ENCODE data around the gene SH3PXD2B. TPM values are rescaled to one million over a fixed set of nuclear protein-coding genes. Genes with fewer than 3 reads are reported as not detected.
A peak's percentile ranks its signal among the peaks of the same experiment; 100 is the strongest.

SH3PXD2B gene
- total and polyA plus RNA-seq, 2 donors (not counting 1 experiment from before 2014, with no cell fraction given), result 12.6 to 21.1 TPM

DNA sequence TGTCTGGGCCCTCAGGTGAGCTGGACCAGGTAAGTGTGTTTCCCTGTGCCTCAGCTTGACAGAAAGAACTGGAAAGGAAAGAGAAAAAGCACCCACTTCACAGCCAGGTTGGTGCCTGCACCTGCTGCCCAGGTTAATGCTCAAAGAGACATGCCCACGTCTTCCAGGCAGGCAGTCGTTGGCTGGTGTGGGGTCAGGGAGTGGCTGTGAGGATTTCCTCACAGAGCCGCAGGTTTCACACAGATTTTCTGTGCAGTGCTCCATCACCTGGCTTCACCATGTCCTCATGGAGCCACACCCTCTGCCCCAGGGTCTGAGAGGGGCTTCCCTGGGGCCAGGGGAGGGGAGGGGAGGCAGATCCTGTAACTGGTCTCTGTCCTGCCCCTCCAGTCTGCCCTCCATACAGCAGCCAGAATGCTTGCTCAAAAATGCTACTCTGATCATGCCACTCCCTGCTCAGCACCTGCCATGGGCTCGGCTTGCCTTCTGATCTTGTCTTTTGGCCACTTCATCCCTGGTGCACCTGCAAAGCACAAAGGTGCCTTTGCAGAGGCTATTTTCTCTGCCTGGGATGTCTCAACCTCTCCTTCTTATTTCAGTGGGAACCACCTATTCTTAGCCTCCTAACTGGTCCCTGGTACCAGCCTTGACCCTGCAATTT, 88.2 kb downstream of the SH3PXD2B start:
- no peaks in the 10 kb centered on the region for H3K9me3 ChIP-seq (ENCODE audit: control insufficient read depth, insufficient read depth, low read depth, low read length)
- H3K9ac ChIP-seq (ENCODE audit: insufficient read depth, low read length), result no peak overlapping the region
- no peaks in the 10 kb centered on the region for H3K36me3 ChIP-seq (ENCODE audit: control insufficient read depth, insufficient read depth, low read length)
- H3K27me3 ChIP-seq (ENCODE audit: control insufficient read depth, insufficient read depth, low read length), result no peaks in the 10 kb centered on the region
- TF ChIP-seq EZH2 (IDR thresholded peaks at IDR 0.05; ENCODE audit: low read length, missing control alignments), result no peak
- TF ChIP-seq, protein P1, sequence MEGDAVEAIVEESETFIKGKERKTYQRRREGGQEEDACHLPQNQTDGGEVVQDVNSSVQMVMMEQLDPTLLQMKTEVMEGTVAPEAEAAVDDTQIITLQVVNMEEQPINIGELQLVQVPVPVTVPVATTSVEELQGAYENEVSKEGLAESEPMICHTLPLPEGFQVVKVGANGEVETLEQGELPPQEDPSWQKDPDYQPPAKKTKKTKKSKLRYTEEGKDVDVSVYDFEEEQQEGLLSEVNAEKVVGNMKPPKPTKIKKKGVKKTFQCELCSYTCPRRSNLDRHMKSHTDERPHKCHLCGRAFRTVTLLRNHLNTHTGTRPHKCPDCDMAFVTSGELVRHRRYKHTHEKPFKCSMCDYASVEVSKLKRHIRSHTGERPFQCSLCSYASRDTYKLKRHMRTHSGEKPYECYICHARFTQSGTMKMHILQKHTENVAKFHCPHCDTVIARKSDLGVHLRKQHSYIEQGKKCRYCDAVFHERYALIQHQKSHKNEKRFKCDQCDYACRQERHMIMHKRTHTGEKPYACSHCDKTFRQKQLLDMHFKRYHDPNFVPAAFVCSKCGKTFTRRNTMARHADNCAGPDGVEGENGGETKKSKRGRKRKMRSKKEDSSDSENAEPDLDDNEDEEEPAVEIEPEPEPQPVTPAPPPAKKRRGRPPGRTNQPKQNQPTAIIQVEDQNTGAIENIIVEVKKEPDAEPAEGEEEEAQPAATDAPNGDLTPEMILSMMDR (conservative IDR thresholded peaks at IDR 0.05 in 1 of 2, IDR thresholded peaks at IDR 0.05 in 1 of 2; ENCODE audit: low read depth in 1 of 2, low read length in 2 of 2), result no peak
- peaks cover 7% of the 10 kb centered on the region for H3K4me1 ChIP-seq (ENCODE audit: control insufficient read depth, extremely low read depth, insufficient read depth, low read length)
- no peak overlapping the region for H2AFZ ChIP-seq (ENCODE audit: low read length)
- H3K27ac ChIP-seq (ENCODE audit: insufficient read depth, low read length), result no peak overlapping the region
- no peaks in the 10 kb centered on the region for H4K20me1 ChIP-seq (ENCODE audit: control insufficient read depth, extremely low read depth, insufficient read depth, low read length)
- H3K79me2 ChIP-seq (ENCODE audit: control insufficient read depth, insufficient read depth, low read length), result no peaks in the 10 kb centered on the region
- no peak overlapping the region for H3K4me3 ChIP-seq (replicated peaks in 1 of 4; ENCODE audit: control extremely low read depth in 1 of 4, insufficient read depth in 1 of 4, low read depth in 3 of 4, low read length in 4 of 4)
- DNase-seq (ENCODE audit: low read depth in 2 of 2), result no peak
- H3K4me2 ChIP-seq (ENCODE audit: extremely low read depth, insufficient read depth, low read length), result no peak overlapping the region

DNA sequence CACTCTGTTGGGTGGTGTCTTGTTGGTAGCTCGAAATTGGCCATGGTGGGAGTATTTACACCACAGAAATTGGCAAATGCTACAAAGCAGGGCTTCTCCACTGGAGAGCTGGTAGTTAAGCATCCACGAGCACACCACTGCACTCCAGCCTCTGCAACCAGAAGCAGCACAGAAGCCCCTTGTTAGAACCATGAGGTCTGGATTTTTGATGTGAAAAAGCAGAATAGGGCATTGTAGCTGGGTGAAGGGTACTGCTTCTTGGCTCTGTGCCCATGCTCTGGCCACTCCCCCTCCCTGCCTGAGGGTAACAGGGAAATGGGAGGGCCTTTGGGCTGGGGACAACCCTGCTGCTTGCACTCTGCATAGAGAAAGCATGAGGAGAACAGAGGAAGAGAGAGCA, 89.6 kb downstream of the SH3PXD2B start:
- Histone ChIP-seq H2AFZ (ENCODE audit: low read length) (no peak overlapping the region), H3K79me2 (ENCODE audit: control insufficient read depth, insufficient read depth, low read length) (no peaks in the 10 kb centered on the region), H3K4me3 (replicated peaks in 1 of 4; ENCODE audit: control extremely low read depth in 1 of 4, insufficient read depth in 1 of 4, low read depth in 3 of 4, low read length in 4 of 4) (no peak overlapping the region), H3K27ac (ENCODE audit: insufficient read depth, low read length) (no peak overlapping the region), H3K4me2 (ENCODE audit: extremely low read depth, insufficient read depth, low read length) (no peak overlapping the region), H4K20me1 (ENCODE audit: control insufficient read depth, extremely low read depth, insufficient read depth, low read length) (no peaks in the 10 kb centered on the region), H3K9ac (ENCODE audit: insufficient read depth, low read length) (no peak overlapping the region), H3K4me1 (ENCODE audit: control insufficient read depth, extremely low read depth, insufficient read depth, low read length) (peaks cover 7% of the 10 kb centered on the region), H3K27me3 (ENCODE audit: control insufficient read depth, insufficient read depth, low read length) (no peaks in the 10 kb centered on the region), H3K36me3 (ENCODE audit: control insufficient read depth, insufficient read depth, low read length) (no peaks in the 10 kb centered on the region), H3K9me3 (ENCODE audit: control insufficient read depth, insufficient read depth, low read depth, low read length) (no peaks in the 10 kb centered on the region)
- no peak for DNase-seq (ENCODE audit: low read depth in 2 of 2)
- TF ChIP-seq, protein P1 (conservative IDR thresholded peaks at IDR 0.05 in 1 of 2, IDR thresholded peaks at IDR 0.05 in 1 of 2; ENCODE audit: low read depth in 1 of 2, low read length in 2 of 2), result no peak
- TF ChIP-seq EZH2 (IDR thresholded peaks at IDR 0.05; ENCODE audit: low read length, missing control alignments), result no peak

DNA sequence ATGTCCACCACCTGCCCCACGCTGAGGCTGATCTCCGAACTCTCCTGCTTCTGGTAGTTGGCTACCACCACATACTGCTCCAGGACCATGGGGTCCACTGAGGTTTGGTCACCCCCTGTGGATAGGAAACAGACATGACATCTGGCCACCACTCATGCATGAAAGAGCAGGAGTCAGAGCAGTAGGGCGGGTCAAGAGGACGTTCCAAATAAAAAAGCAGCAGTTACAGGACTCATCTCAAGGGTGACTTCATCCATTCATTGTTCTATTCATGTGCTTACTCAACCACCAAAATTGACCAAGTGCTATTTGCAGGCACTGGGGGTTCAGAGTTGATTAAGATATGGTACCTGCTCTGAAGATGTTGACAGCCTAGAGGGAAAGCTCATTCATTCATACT, 91.6 kb downstream of the SH3PXD2B start:
- no peaks in the 10 kb centered on the region for H3K27me3 ChIP-seq (ENCODE audit: control insufficient read depth, insufficient read depth, low read length)
- peaks cover 2% of the 10 kb centered on the region for H3K36me3 ChIP-seq (ENCODE audit: control insufficient read depth, insufficient read depth, low read length)
- H4K20me1 ChIP-seq (ENCODE audit: control insufficient read depth, extremely low read depth, insufficient read depth, low read length), result no peaks in the 10 kb centered on the region
- no peak overlapping the region for H2AFZ ChIP-seq (ENCODE audit: low read length)
- no peak overlapping the region for H3K4me2 ChIP-seq (ENCODE audit: extremely low read depth, insufficient read depth, low read length)
- TF ChIP-seq EZH2 (IDR thresholded peaks at IDR 0.05; ENCODE audit: low read length, missing control alignments), result no peak
- TF ChIP-seq, protein P1 (conservative IDR thresholded peaks at IDR 0.05 in 1 of 2, IDR thresholded peaks at IDR 0.05 in 1 of 2; ENCODE audit: low read depth in 1 of 2, low read length in 2 of 2), result no peak
- peak overlapping the region; percentile 91 for H3K27ac ChIP-seq (ENCODE audit: insufficient read depth, low read length)
- no peaks in the 10 kb centered on the region for H3K9me3 ChIP-seq (ENCODE audit: control insufficient read depth, insufficient read depth, low read depth, low read length)
- no peaks in the 10 kb centered on the region for H3K79me2 ChIP-seq (ENCODE audit: control insufficient read depth, insufficient read depth, low read length)
- no peak for DNase-seq (ENCODE audit: low read depth in 2 of 2)
- H3K9ac ChIP-seq (ENCODE audit: insufficient read depth, low read length), result no peak overlapping the region
- H3K4me1 ChIP-seq (ENCODE audit: control insufficient read depth, extremely low read depth, insufficient read depth, low read length), result peaks cover 7% of the 10 kb centered on the region
- no peak overlapping the region for H3K4me3 ChIP-seq (replicated peaks in 1 of 4; ENCODE audit: control extremely low read depth in 1 of 4, insufficient read depth in 1 of 4, low read depth in 3 of 4, low read length in 4 of 4)
